Melanocyte of skin (primary cell): ENCODE data around the gene SOX2. TPM values are rescaled to one million over a fixed set of nuclear protein-coding genes. Genes with fewer than 3 reads are reported as not detected.

ENCODE experiments used
- small RNA-seq, 2 donors: library from RNA; depleted of rRNA; stranded (forward); fragments of <200 nt; gene quantifications; one replicate each; pipeline ENCODE3, GENCODE V24; 2012
- total RNA-seq, 2 donors: library from RNA; depleted of rRNA; stranded (reverse); fragments of >200 nt; gene quantifications; 2 replicates each; pipeline ENCODE4 v1.2.3, GENCODE V29; 2012

SOX2 gene
- total RNA-seq: under 1 TPM; 0.33 to 0.34 TPM

DNA sequence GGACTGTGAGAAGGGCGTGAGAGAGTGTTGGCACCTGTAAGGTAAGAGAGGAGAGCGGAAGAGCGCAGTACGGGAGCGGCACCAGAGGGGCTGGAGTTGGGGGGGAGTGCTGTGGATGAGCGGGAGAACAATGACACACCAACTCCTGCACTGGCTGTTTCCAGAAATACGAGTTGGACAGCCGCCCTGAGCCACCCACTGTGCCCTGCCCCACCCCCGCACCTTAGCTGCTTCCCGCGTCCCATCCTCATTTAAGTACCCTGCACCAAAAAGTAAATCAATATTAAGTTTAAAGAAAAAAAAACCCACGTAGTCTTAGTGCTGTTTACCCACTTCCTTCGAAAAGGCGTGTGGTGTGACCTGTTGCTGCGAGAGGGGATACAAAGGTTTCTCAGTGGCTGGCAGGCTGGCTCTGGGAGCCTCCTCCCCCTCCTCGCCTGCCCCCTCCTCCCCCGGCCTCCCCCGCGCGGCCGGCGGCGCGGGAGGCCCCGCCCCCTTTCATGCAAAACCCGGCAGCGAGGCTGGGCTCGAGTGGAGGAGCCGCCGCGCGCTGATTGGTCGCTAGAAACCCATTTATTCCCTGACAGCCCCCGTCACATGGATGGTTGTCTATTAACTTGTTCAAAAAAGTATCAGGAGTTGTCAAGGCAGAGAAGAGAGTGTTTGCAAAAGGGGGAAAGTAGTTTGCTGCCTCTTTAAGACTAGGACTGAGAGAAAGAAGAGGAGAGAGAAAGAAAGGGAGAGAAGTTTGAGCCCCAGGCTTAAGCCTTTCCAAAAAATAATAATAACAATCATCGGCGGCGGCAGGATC lies at the start of gene SOX2:
Gene SOX2 (plus strand): TSS at position 601 of the 811 bp plus-strand sequence. CDS start 436 bp downstream, outside the sequence.

Small RNA genes within 50 kb of the gene (small RNA-seq; reads per million reads assigned to genes)
- 0 reads per million in 2 donors for gene RF01954
